ENCODE results near the gene MPHOSPH9.

GRCh38 chr12:123271001-123271668 lies 38.2 kb upstream of the MPHOSPH9 start:
- TF ChIP-seq CTCF (IDR thresholded peaks at IDR 0.05) (peak; percentile 98), ZFX (IDR thresholded peaks at IDR 0.05; ENCODE audit: borderline replicate concordance) (no peak)

All from 22Rv1 (cell line).